ENCODE data around the gene TTC17.

The TTC17 gene

DNA sequence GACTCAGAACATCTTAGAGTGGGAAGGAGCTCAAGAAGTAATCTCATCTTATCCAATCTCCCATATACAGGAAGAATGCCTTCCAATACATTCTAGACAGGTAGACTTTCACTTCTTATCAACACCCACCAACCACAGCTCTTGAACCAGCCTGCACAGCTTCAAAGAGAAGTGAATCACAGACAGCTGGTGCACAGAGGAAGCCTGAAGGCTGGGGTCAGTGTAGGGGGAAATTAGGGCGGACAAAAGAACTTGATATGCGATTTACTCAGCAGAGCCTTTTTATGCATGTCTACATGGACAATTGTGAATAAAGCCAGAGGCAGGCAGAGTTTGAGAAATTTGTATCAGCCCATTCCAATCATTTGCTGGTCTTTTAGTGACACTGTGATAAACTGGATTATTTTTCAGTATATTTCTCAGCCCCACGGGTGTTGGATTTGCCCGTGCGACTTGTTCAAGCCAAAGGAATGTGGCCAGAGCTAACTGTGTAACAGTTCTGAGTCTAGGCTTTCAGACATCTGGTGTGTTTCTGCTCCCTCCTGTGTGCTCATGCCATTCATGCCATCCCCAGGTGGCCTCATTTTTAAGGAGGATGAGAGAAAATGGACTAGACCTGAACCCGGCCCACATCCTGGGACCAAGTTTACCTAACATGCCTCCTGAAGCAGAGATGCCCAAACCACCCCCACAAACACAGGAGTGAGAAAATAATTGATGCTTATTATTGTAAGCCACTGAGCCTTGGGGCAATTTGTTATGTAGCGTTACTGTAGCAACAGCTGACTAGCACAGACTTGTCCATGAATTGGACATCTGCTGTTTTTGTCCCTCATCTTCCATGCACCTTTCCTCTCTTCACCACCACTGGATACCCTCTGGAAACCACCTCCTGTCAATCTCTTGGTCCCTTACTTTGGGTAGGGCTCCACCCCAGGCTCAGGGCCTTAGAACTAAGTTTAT lies 184.3 kb downstream of the TTC17 start:
- DNase-seq = no peak

Measured in activated CD8-positive, alpha-beta memory T cell treated with anti-CD3 and anti-CD28 coated beads, Interleukin-2, amount 50 U/mL, for 4 hours (primary cell).